SJCRH30 (cell line): ENCODE results near the gene CDC42BPA. TPM values are rescaled to one million over a fixed set of nuclear protein-coding genes. Genes with fewer than 3 reads are reported as not detected.
A peak's percentile ranks its signal among the peaks of the same experiment; 100 is the strongest.
"Not testable (repeated sequence)": the region's sequence is repeated elsewhere in the genome, so short reads cannot be mapped to it uniquely, and the experiment has no call there.

Experiments
- DNase-seq, 2 experiments: peaks; one replicate each; pipeline ENCODE4 v3.0.0-alpha.2; 2015 to 2020
- H3K27ac ChIP-seq: fragments of 250-450 bp; sonication (Bioruptor Pico); 2 replicates; pipeline ENCODE4 v1.5.1; 2020; ENCODE audit warnings: mild to moderate bottlenecking, moderate library complexity
- H3K27me3 ChIP-seq: fragments of 250-450 bp; sonication (Bioruptor Pico); 2 replicates; pipeline ENCODE4 v1.5.1; 2020; ENCODE audit warnings: mild to moderate bottlenecking, moderate library complexity
- H3K36me3 ChIP-seq: fragments of 250-450 bp; sonication (Bioruptor Pico); 2 replicates; pipeline ENCODE4 v1.5.1; 2020; ENCODE audit warnings: mild to moderate bottlenecking, moderate library complexity
- H3K4me1 ChIP-seq: fragments of 250-450 bp; sonication (Bioruptor Pico); 2 replicates; pipeline ENCODE4 v1.5.1; 2020; ENCODE audit warnings: mild to moderate bottlenecking, moderate library complexity
- H3K4me3 ChIP-seq: fragments of 250-450 bp; sonication (Bioruptor Pico); 2 replicates; pipeline ENCODE4 v1.5.1; 2020; ENCODE audit warnings: mild to moderate bottlenecking, moderate library complexity
- H3K9me3 ChIP-seq: fragments of 250-450 bp; sonication (Bioruptor Pico); replicated peaks from 2 replicates; pipeline ENCODE4 v1.5.1; 2020; ENCODE audit warnings: mild to moderate bottlenecking, moderate library complexity
- total RNA-seq: library from RNA; depleted of rRNA; stranded (reverse); fragments of >200 nt; shearing (Covaris generic); gene quantifications from 2 replicates; pipeline ENCODE4 v1.2.3, GENCODE V29; 2014

Gene CDC42BPA
- total RNA-seq, 1 experiment from 2014 or later, result 57.1 TPM

GRCh38 chr1:227351443-227351842, 33.2 kb upstream of the CDC42BPA start:
- Histone ChIP-seq H3K27me3 (no peaks in the 10 kb centered on the region), H3K4me1 (peaks cover 1% of the 10 kb centered on the region), H3K9me3 (no peaks in the 10 kb centered on the region), H3K36me3 (no peaks in the 10 kb centered on the region), H3K27ac (no peak overlapping the region), H3K4me3 (no peak overlapping the region)
- DNase-seq, result no peak

DNA sequence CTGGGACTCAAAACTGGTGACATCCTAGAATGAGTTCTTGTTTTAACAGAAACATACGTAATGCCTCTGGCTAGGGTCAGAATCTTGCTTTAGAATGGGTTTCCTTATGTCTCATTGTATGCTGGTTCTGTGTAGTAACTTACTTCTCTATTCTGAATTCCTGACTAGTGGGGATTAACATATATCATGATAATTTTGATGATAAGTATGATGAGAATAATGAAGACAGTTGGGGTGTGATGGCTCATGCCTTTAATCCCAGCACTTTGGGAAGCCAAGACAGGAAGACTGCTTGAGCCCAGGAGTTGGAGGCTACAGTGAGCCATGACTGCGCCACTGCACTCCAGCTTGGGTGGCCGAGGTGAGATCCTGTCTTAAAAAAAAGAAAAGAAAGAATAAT, 31.7 kb upstream of the CDC42BPA start:
- H3K27me3 ChIP-seq, result no peaks in the 10 kb centered on the region

GRCh38 chr1:227343727-227344551, 25.6 kb upstream of the CDC42BPA start:
- H3K4me1 ChIP-seq, result peaks cover 16% of the 10 kb centered on the region
- DNase-seq, result peak in 1 of 2 experiments; percentile 42
- no peaks in the 10 kb centered on the region for H3K27me3 ChIP-seq
- H3K9me3 ChIP-seq, result peaks cover 11% of the 10 kb centered on the region
- H3K36me3 ChIP-seq, result no peaks in the 10 kb centered on the region
- no peak overlapping the region for H3K4me3 ChIP-seq
- peak overlapping the region; percentile 52 for H3K27ac ChIP-seq

More for the DNA sequence above, 31.7 kb upstream of the CDC42BPA start:
- H3K4me1 ChIP-seq, result no peaks in the 10 kb centered on the region
- H3K36me3 ChIP-seq, result no peaks in the 10 kb centered on the region
- H3K27ac ChIP-seq, result no peak overlapping the region
- H3K9me3 ChIP-seq, result no peaks in the 10 kb centered on the region
- DNase-seq, result no peak
- no peak overlapping the region for H3K4me3 ChIP-seq

- H3K4me3 ChIP-seq, result no peak overlapping the region
- H3K9me3 ChIP-seq, result peaks cover 11% of the 10 kb centered on the region
- no peaks in the 10 kb centered on the region for H3K36me3 ChIP-seq
- H3K4me1 ChIP-seq, result peaks cover 16% of the 10 kb centered on the region
- no peak for DNase-seq
- peak overlapping the region; percentile 52 for H3K27ac ChIP-seq
- H3K27me3 ChIP-seq, result no peaks in the 10 kb centered on the region
Observed at GRCh38 chr1:227343206-227343605, 24.9 kb upstream of the CDC42BPA start.

DNA sequence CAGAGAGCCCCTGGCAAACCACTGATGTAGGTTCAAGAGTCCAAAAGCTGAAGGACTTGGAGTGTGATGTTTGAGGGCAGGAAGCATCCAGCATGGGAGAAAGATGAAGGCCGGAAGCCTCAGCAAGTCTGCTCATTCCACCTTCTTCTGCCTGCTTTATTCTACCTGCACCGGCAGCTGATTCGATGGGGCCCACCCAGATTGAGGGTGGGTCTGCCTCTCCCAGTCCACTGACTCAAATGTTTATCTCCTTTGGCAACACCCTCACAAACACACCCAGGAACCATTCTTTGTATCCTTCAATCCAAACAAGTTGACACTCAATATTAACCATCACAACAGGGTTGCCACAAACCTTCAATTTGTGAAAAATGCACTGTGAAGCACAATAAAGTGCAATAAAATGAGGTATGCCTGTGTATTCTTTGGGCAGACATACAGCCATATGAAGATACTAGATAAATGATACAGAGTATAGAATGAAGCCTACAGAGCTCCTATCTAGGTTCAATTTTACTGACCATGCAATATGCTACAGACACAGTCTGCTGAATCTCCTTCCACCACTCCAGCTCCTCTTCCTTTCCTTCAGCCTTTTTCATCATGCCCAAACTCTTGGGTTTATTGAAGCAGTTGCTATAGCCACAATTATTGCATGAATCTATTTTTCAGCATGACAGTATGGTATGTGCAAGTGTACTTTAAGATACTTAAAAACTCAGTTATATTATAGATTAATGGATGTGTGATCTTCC, 24.0 kb upstream of the CDC42BPA start:
- Histone ChIP-seq H3K4me3 (no peak overlapping the region), H3K27ac (no peak overlapping the region), H3K36me3 (no peaks in the 10 kb centered on the region), H3K27me3 (no peaks in the 10 kb centered on the region), H3K4me1 (peaks cover 16% of the 10 kb centered on the region), H3K9me3 (peaks cover 11% of the 10 kb centered on the region)
- DNase-seq, result no peak

GRCh38 chr1:227336136-227336535, 17.8 kb upstream of the CDC42BPA start:
- H3K27ac ChIP-seq, H3K27me3 ChIP-seq, H3K4me1 ChIP-seq, H3K4me3 ChIP-seq, DNase-seq, H3K36me3 ChIP-seq: not testable (repeated sequence)
- peaks cover 11% of the 10 kb centered on the region for H3K9me3 ChIP-seq

DNA sequence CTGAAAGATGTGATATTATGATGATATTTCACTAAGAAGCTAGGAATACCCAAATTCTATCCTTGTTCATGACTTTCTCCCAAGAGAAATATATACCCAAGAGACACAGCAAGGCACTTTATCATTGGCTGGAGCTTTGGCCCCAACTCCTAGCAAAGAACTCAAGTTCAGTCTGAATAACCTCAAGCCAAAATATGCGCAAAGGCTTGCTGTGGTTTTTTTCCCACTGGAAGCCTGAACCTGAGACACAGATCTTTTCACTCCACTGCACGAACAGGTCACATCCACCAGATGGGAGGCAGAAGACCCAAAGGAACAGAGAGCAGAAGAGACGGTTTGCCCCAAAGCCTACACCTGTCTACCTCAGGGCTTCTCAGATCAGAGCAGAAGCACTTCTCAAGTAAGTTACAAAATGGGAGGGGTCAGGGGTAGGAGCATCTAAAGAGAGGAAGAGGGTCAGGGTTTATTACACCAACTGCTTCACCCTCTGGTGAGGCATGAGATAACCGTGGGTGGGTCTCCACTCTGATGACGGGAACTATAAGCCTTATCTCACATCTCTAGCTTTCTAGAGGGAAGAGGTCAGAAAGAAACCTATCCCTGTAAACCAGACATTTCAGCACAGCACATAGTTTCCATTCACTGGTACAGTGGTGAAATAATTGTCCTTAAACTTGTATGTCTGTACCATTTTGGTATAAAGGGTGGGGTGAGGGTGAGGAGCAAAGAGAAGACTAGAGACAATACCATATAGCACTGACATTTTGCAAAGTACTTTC, 17.1 kb upstream of the CDC42BPA start:
- no peak for DNase-seq

DNA sequence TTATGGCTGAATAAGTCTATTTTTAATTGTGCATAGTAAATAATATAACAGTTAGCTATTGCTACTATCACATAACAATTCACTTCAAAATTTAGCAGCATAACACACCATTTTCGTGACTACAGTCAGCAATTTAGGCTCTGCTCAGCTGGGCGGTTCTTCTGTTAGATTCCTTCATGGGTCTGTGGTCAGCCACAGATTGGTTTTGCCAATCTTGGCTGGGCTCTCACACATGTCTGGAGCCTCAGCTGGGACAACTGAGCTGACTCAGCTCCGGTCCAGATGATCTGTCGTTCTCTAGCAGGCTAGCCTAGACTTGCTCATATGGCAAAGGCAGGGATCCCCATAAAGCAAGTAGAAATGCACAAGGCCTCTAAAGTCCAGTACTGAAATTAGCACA, 15.1 kb upstream of the CDC42BPA start:
- no peak for DNase-seq
- Histone ChIP-seq H3K27ac (no peak overlapping the region), H3K4me3 (no peak overlapping the region), H3K36me3 (no peaks in the 10 kb centered on the region), H3K27me3 (no peaks in the 10 kb centered on the region), H3K9me3 (peaks cover 7% of the 10 kb centered on the region; the same call in 1 of the 2 replicates), H3K4me1 (no peaks in the 10 kb centered on the region)

More for the DNA sequence above, 17.1 kb upstream of the CDC42BPA start:
- Histone ChIP-seq H3K36me3 (no peaks in the 10 kb centered on the region), H3K27me3 (no peaks in the 10 kb centered on the region), H3K4me3 (no peak overlapping the region), H3K27ac (no peak overlapping the region), H3K4me1 (no peaks in the 10 kb centered on the region), H3K9me3 (peaks cover 11% of the 10 kb centered on the region)

DNA sequence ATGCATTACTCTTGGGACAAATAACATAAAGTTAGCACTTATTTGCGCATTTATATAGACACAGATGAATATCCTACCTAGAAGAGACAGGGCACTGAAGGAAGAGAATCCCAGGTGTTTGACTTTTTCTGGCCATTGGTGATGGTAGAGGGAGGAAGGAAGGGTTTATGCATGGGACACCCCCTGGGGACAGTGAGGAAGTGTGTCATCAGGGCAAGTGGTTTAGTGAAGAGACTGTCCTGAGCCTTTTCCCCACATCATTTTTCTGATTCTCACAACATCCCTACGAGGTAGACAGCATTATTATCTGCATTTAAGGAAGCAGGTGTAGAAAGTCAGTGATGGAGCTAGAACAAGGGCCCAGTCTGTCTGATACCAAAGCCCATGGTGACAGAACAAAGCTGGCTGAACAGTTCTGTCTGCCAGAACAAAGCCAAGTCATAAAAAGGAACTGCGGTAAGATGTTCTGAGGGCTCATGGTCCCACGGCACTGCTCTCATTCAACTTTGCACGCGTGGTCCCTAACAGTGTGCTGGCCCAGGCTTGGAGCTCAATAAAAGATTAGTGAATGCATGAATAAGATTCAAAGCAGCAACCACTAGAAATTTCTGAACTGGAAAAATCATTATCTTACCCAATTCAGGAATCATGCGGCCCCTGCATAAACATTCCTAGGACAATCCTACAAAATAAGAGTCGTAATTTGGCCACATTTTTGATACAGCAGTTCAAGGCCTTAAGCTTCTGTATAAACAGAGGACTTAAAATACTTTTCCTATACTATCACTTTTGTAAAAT, 12.2 kb upstream of the CDC42BPA start:
- no peak overlapping the region for H3K27ac ChIP-seq
- DNase-seq, result no peak

GRCh38 chr1:227328405-227329019, 10.2 kb upstream of the CDC42BPA start:
- Histone ChIP-seq H3K27ac (no peak overlapping the region), H3K36me3 (no peaks in the 10 kb centered on the region), H3K4me3 (no peak overlapping the region), H3K27me3 (no peaks in the 10 kb centered on the region), H3K4me1 (no peaks in the 10 kb centered on the region), H3K9me3 (peaks cover 7% of the 10 kb centered on the region; the same call in 1 of the 2 replicates)
- DNase-seq, result no peak

More for the DNA sequence above, 12.2 kb upstream of the CDC42BPA start:
- H3K4me1 ChIP-seq, result no peaks in the 10 kb centered on the region
- H3K36me3 ChIP-seq, result no peaks in the 10 kb centered on the region
- peaks cover 7% of the 10 kb centered on the region; the same call in 1 of the 2 replicates for H3K9me3 ChIP-seq
- no peaks in the 10 kb centered on the region for H3K27me3 ChIP-seq
- no peak overlapping the region for H3K4me3 ChIP-seq

DNA sequence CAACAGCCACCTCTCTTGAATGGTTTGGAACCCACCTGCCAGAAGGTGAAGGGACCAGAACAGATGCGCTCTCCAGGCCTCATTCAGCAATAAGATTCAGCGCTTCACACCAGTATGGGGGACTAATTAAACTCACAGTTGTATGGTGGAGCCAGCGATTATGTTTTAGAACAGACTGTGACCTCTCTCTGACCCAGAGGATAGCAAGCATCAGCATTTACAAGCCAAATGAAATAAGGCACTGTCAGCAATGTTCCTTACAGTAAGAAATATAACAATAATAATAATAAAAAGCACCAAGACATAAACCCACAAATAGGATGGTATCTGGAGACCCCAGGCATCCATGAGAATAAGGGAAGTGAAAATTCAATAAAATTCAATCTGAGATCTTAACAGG, 6.9 kb upstream of the CDC42BPA start:
- no peaks in the 10 kb centered on the region for H3K9me3 ChIP-seq
- no peaks in the 10 kb centered on the region for H3K36me3 ChIP-seq
- no peak overlapping the region for H3K4me3 ChIP-seq
- H3K27me3 ChIP-seq, result no peaks in the 10 kb centered on the region
- no peak overlapping the region for H3K27ac ChIP-seq
- DNase-seq, result no peak
- H3K4me1 ChIP-seq, result no peaks in the 10 kb centered on the region

DNA sequence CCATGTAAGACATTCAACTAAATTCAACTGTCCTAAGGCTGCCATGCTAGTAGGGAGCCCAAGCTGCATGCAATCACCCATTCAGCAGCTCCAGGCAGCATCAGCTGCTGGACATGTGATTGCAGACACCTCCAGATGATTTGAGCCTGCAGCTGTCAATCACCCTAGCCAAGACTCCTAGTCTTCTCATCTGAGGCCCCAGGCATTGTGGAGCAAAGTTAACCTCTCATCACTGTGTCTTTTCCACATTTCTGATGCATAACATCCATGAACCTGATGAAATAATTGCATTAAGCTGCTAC, 5.6 kb upstream of the CDC42BPA start:
- Histone ChIP-seq H3K4me3 (no peak overlapping the region), H3K27me3 (no peaks in the 10 kb centered on the region)
- DNase-seq, result no peak

DNA sequence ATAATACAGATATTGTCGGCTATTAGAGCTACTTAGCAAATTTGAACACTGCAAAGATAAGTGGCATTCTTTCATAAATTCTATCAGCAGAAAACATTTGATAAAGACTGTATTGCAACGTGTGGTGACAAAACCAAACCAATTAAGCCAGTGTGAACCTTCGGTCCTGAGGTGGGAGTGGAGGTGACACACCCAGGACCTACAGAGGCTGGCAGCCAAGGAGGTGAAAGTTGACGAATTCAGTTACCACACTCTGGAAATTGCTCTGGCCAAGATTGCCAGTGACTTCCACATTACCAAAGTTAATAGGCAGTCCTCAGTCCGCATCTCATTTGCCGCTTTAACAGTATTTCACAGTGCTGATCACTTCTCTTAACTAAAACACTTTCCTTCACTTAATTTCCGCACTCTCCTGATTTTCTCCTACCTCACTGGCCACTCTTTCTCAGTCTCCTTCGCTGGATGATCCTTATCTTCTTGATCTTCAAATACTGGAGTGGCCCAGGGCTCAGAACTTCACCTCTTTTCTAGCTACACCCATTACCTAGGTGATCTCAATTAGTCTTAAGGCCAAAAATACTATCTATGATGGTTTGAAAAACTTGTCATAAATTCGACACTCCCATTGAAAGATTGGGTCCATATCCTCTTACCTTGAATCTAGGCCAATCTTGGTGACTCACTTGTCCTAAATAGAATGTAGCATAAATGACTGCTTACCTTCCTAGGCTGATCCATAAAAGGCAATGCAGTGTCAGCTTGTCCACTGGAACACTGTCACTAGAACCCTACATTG, 5.1 kb upstream of the CDC42BPA start:
- H3K36me3 ChIP-seq, result no peaks in the 10 kb centered on the region
- no peaks in the 10 kb centered on the region for H3K27me3 ChIP-seq
- no peak for DNase-seq
- H3K4me3 ChIP-seq, result no peak overlapping the region
- peaks cover 3% of the 10 kb centered on the region; the same call in 1 of the 2 replicates for H3K4me1 ChIP-seq
- no peaks in the 10 kb centered on the region for H3K9me3 ChIP-seq
- no peak overlapping the region for H3K27ac ChIP-seq

More for the DNA sequence above, 5.6 kb upstream of the CDC42BPA start:
- Histone ChIP-seq H3K9me3 (no peaks in the 10 kb centered on the region), H3K4me1 (peaks cover 3% of the 10 kb centered on the region; the same call in 1 of the 2 replicates), H3K36me3 (no peaks in the 10 kb centered on the region), H3K27ac (no peak overlapping the region)
